Measurements from ENCODE around the gene LRP6.

GRCh38 chr12:12083688-12084087 lies 183.2 kb downstream of the LRP6 start:
- TF ChIP-seq RAD21 (IDR thresholded peaks at IDR 0.05; ENCODE audit: low read depth) (no peak), CEBPB (IDR thresholded peaks at IDR 0.05) (no peak), REST (IDR thresholded peaks at IDR 0.05; ENCODE audit: low read depth) (no peak), ZBTB7A (IDR thresholded peaks at IDR 0.05; ENCODE audit: low read depth) (no peak), TAF1 (IDR thresholded peaks at IDR 0.05; ENCODE audit: low read depth) (no peak), NFIC (IDR thresholded peaks at IDR 0.05) (no peak), TEAD4 (IDR thresholded peaks at IDR 0.05) (no peak), CREB1 (IDR thresholded peaks at IDR 0.05; ENCODE audit: low read depth) (no peak), EGR1 (IDR thresholded peaks at IDR 0.05) (no peak), YY1 (IDR thresholded peaks at IDR 0.05; ENCODE audit: low read depth) (no peak)
- TF ChIP-seq, protein P1, sequence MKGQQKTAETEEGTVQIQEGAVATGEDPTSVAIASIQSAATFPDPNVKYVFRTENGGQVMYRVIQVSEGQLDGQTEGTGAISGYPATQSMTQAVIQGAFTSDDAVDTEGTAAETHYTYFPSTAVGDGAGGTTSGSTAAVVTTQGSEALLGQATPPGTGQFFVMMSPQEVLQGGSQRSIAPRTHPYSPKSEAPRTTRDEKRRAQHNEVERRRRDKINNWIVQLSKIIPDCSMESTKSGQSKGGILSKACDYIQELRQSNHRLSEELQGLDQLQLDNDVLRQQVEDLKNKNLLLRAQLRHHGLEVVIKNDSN (IDR thresholded peaks at IDR 0.05): no peak

All from Ishikawa (cell line).